Effector memory CD4-positive, alpha-beta T cell (primary cell): ENCODE measurements around the gene DYRK4.
A peak's percentile ranks its signal among the peaks of the same experiment; 100 is the strongest.
"Not testable (repeated sequence)": the region's sequence is repeated elsewhere in the genome, so short reads cannot be mapped to it uniquely, and the experiment has no call there.

Source experiments
- DNase-seq, 3 donors: peaks; one replicate each; pipeline ENCODE4 v3.0.0-alpha.2; 2020
- H3K27ac ChIP-seq: 2 replicates; pipeline ENCODE4 v1.7.0; 2013; ENCODE audit warnings: mild to moderate bottlenecking, low read length, moderate library complexity; ENCODE audit not compliant: insufficient read depth, poor library complexity, severe bottlenecking
- H3K27me3 ChIP-seq: replicated peaks from 2 replicates; pipeline ENCODE4 v1.7.0; 2013; ENCODE audit warnings: mild to moderate bottlenecking, low read length; ENCODE audit not compliant: insufficient read depth, control insufficient read depth, poor library complexity, severe bottlenecking
- H3K36me3 ChIP-seq: 2 replicates; pipeline ENCODE4 v1.7.0; 2013; ENCODE audit warnings: mild to moderate bottlenecking, low read length, moderate library complexity; ENCODE audit not compliant: control insufficient read depth, insufficient read depth
- H3K4me1 ChIP-seq: 2 replicates; pipeline ENCODE4 v1.7.0; 2013; ENCODE audit warnings: low read length, mild to moderate bottlenecking; ENCODE audit not compliant: control insufficient read depth, insufficient read depth, poor library complexity, severe bottlenecking
- H3K4me3 ChIP-seq: 2 replicates; pipeline ENCODE4 v1.7.0; 2013; ENCODE audit warnings: low read length, low read depth, mild to moderate bottlenecking; ENCODE audit not compliant: insufficient read depth, poor library complexity, severe bottlenecking
- H3K9me3 ChIP-seq: 2 replicates; pipeline ENCODE4 v1.7.0; 2013; ENCODE audit warnings: mild to moderate bottlenecking, low read length, moderate library complexity; ENCODE audit not compliant: control insufficient read depth
- total RNA-seq, 3 donors: gene quantifications; one replicate each; lab custom pipeline; 2026; lab: John Stamatoyannopoulos, UW

Gene DYRK4
- total RNA-seq = 3.5 to 6.0 (median 4.8) reads per million in 3 donors

- Histone ChIP-seq H3K27ac (no peak within 1 kb of the TSS), H3K9me3 (no peaks in the 10 kb centered on the region), H3K36me3 (no peaks in the 10 kb centered on the region), H3K4me1 (no peaks in the 10 kb centered on the region), H3K4me3 (no peak within 1 kb of the TSS), H3K27me3 (no peaks in the 10 kb centered on the region)
- no peak for DNase-seq
These were observed at the start of gene DYRK4 for GRCh38 chr12:4562034-4562657. TSS of gene DYRK4 (plus strand) at chr12:4562208. CDS start at chr12:4562246, 38 bp downstream.

GRCh38 chr12:4518106-4518728 lies 43.8 kb upstream of the DYRK4 start:
- Histone ChIP-seq H3K36me3 (peaks cover 31% of the 10 kb centered on the region), H3K4me3 (no peak overlapping the region), H3K27me3 (no peaks in the 10 kb centered on the region), H3K9me3 (no peaks in the 10 kb centered on the region), H3K27ac (no peak overlapping the region), H3K4me1 (no peaks in the 10 kb centered on the region)
- DNase-seq = no peak

- not testable (repeated sequence) for DNase-seq, H3K9me3 ChIP-seq, H3K27ac ChIP-seq, H3K27me3 ChIP-seq, H3K4me1 ChIP-seq, H3K4me3 ChIP-seq
- peaks cover 18% of the 10 kb centered on the region for H3K36me3 ChIP-seq
These were observed 38.6 kb upstream of the DYRK4 start for GRCh38 chr12:4523443-4523842.

- no peak for DNase-seq
These were observed 35.0 kb upstream of the DYRK4 start for GRCh38 chr12:4526923-4527546.

GRCh38 chr12:4530160-4530559 lies 31.8 kb upstream of the DYRK4 start:
- H3K27ac ChIP-seq = no peak overlapping the region
- no peaks in the 10 kb centered on the region for H3K9me3 ChIP-seq
- H3K4me1 ChIP-seq = no peaks in the 10 kb centered on the region
- no peak for DNase-seq
- H3K36me3 ChIP-seq = peaks cover 18% of the 10 kb centered on the region
- no peaks in the 10 kb centered on the region for H3K27me3 ChIP-seq
- H3K4me3 ChIP-seq = no peak overlapping the region

More at GRCh38 chr12:4526923-4527546, 35.0 kb upstream of the DYRK4 start:
- H3K27ac ChIP-seq = no peak overlapping the region
- H3K9me3 ChIP-seq = no peaks in the 10 kb centered on the region
- peaks cover 17% of the 10 kb centered on the region for H3K36me3 ChIP-seq
- H3K4me3 ChIP-seq = no peak overlapping the region
- no peaks in the 10 kb centered on the region for H3K4me1 ChIP-seq
- no peaks in the 10 kb centered on the region for H3K27me3 ChIP-seq

GRCh38 chr12:4530982-4531586 lies 30.9 kb upstream of the DYRK4 start:
- H3K9me3 ChIP-seq = no peaks in the 10 kb centered on the region
- no peak for DNase-seq
- H3K27ac ChIP-seq = no peak overlapping the region
- H3K4me1 ChIP-seq = no peaks in the 10 kb centered on the region
- no peaks in the 10 kb centered on the region for H3K27me3 ChIP-seq
- H3K4me3 ChIP-seq = no peak overlapping the region
- peaks cover 18% of the 10 kb centered on the region for H3K36me3 ChIP-seq

GRCh38 chr12:4535092-4535491 lies 26.9 kb upstream of the DYRK4 start:
- Histone ChIP-seq H3K27ac (no peak overlapping the region), H3K36me3 (peaks cover 6% of the 10 kb centered on the region), H3K4me3 (no peak overlapping the region), H3K4me1 (no peaks in the 10 kb centered on the region), H3K9me3 (no peaks in the 10 kb centered on the region), H3K27me3 (no peaks in the 10 kb centered on the region)
- no peak for DNase-seq

- H3K4me1 ChIP-seq = no peaks in the 10 kb centered on the region
- no peak overlapping the region for H3K27ac ChIP-seq
- no peak overlapping the region for H3K4me3 ChIP-seq
- peaks cover 6% of the 10 kb centered on the region for H3K36me3 ChIP-seq
- no peaks in the 10 kb centered on the region for H3K9me3 ChIP-seq
- no peak for DNase-seq
- no peaks in the 10 kb centered on the region for H3K27me3 ChIP-seq
These were observed 26.1 kb upstream of the DYRK4 start for GRCh38 chr12:4535871-4536270.

- DNase-seq = peak; percentile 89 to 93 (median 91)
- peaks cover 2% of the 10 kb centered on the region for H3K36me3 ChIP-seq
- H3K9me3 ChIP-seq = no peaks in the 10 kb centered on the region
- no peaks in the 10 kb centered on the region for H3K4me1 ChIP-seq
- H3K27me3 ChIP-seq = no peaks in the 10 kb centered on the region
- peak within 1 kb of the TSS; percentile 95 for H3K27ac ChIP-seq
- peak within 1 kb of the TSS; percentile 70 for H3K4me3 ChIP-seq
These were observed 23.5 kb upstream of the DYRK4 start, which contains the start of gene RAD51AP1 for GRCh38 chr12:4538207-4539160. TSS of gene RAD51AP1 (plus strand) at chr12:4538890. CDS start at chr12:4538940, 50 bp downstream.
